Measurements from ENCODE around the gene DNAJC15.

The DNAJC15 gene

GRCh38 chr13:43159026-43159461, 135.7 kb downstream of the DNAJC15 start:
- ChIA-PET POLR2A (no interaction called here), CTCF (no interaction called here)
- no peak for TF ChIP-seq CTCF (IDR thresholded peaks at IDR 0.05; ENCODE audit: control extremely low read depth, extremely low read depth, low read depth, missing control alignments)
- DNase-seq (ENCODE audit: extremely low spot score), result no peak

Data from GM10248 (cell line).